Epithelial cell of esophagus (primary cell): ENCODE results near the gene TFCP2L1.

Experiments
- DNase-seq: peaks from one replicate; pipeline ENCODE4 v3.0.0; 2010; ENCODE audit warnings: low read depth
- H3K4me3 ChIP-seq: 2 replicates; pipeline ENCODE4 v1.5.1; 2011; ENCODE audit warnings: mild to moderate bottlenecking, low read length, control low read depth
- TF ChIP-seq, protein P1 (sequence below): IDR thresholded peaks from 2 replicates; pipeline ENCODE4 v1.5.1; 2011; ENCODE audit warnings: low read depth, mild to moderate bottlenecking, low read length, control low read depth, inconsistent platforms; ENCODE audit not compliant: insufficient read depth; ENCODE audit errors: missing control alignments

TFCP2L1 gene

DNA sequence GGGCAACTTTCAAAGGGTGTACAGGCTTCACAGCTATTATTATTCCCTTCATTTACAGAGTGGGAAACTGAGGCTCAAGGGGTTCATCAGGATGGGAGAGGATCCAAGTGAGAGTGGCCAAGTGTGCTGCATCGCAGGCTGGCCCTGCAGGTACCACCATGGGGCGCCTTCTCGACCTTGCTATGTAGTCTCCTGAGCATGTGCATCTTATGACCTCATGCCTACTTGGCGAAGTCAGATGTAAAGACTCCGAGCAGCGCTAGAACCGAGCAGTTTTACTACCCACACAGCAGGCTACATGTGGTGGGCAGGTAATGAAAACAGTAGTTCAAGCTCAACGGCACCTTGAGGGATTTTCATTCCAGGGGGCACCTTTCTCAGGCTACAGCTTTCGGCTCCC lies 42.0 kb downstream of the TFCP2L1 start:
- no peak for DNase-seq
- no peak overlapping the region for H3K4me3 ChIP-seq
- TF ChIP-seq, protein P1, sequence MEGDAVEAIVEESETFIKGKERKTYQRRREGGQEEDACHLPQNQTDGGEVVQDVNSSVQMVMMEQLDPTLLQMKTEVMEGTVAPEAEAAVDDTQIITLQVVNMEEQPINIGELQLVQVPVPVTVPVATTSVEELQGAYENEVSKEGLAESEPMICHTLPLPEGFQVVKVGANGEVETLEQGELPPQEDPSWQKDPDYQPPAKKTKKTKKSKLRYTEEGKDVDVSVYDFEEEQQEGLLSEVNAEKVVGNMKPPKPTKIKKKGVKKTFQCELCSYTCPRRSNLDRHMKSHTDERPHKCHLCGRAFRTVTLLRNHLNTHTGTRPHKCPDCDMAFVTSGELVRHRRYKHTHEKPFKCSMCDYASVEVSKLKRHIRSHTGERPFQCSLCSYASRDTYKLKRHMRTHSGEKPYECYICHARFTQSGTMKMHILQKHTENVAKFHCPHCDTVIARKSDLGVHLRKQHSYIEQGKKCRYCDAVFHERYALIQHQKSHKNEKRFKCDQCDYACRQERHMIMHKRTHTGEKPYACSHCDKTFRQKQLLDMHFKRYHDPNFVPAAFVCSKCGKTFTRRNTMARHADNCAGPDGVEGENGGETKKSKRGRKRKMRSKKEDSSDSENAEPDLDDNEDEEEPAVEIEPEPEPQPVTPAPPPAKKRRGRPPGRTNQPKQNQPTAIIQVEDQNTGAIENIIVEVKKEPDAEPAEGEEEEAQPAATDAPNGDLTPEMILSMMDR, result no peak

DNA sequence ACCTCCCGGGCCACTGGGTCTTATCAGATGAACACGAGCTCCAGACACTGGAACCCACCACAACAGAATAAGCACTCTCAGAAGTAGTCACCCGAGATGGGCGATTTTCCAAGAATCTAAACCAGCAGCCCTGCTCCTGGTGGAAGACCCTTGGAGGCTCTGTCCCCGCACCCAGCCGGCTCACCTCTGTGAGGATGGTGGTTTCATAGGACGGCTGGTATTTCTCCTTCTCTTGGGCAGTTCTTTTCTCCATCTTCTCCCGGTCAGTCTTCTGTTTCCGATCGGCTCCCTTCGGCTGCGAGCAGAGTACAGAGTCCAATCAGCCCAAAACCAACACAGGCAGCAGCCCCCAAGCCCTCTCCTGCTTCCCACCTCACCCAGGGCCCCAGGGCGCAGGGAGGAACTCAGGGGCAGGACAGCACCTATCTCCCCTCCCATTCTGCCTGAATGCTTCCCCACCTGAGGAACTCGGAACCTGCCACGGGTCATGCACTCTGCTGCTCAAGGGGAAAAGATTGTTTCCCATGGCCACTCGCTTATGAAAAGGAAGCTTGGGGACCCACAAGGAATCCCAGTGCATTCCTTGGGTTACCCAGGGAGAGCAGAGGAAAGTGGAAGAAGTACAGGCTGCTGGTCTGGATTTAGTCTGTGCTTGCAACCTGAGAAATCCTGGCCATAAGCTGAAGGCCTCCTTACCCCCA lies 42.7 kb downstream of the TFCP2L1 start:
- TF ChIP-seq, protein P1, result no peak
- DNase-seq, result no peak

DNA sequence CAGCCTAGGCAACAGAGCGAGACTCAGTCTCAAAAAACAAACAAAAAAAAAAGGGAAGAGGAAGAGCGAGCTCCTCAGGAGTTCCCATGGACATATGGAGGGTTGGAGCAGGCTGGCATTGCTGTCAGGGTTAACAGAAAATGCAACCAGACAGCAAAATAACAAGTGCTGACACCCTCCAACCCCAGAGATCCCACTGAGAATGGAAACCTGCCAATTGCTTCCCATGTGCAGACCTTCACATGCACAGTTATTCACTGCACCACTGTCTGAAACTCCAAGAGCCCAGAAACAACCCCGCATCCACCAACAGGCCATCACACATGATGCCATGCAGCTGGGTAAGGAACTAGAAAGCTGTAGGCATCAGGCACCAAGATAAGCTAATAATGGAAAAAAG lies 43.5 kb downstream of the TFCP2L1 start:
- TF ChIP-seq, protein P1, result no peak
- no peak overlapping the region for H3K4me3 ChIP-seq
- DNase-seq, result no peak

More for the DNA sequence above, 42.7 kb downstream of the TFCP2L1 start:
- H3K4me3 ChIP-seq, result no peak overlapping the region

DNA sequence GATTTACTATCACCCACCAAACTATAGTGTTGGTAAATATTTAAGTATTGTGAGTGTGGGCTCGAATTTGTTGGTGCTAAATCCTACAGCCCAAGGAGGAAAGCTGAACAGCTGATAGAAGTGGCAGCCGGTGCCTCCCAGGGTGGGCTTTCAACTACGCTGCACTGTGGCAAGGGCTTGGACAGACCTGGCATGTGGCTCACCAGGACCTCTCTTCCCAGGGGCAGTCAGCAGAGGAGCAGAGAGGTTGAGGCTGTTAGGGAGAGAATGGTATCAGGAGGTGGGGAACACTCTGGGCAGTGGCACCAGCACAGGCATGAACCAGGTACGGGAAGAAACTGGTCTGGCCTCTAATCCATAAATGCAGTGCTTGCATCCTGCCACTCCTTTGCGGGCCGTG lies 44.6 kb downstream of the TFCP2L1 start:
- H3K4me3 ChIP-seq, result no peak overlapping the region
- TF ChIP-seq, protein P1, result no peak
- DNase-seq, result no peak

DNA sequence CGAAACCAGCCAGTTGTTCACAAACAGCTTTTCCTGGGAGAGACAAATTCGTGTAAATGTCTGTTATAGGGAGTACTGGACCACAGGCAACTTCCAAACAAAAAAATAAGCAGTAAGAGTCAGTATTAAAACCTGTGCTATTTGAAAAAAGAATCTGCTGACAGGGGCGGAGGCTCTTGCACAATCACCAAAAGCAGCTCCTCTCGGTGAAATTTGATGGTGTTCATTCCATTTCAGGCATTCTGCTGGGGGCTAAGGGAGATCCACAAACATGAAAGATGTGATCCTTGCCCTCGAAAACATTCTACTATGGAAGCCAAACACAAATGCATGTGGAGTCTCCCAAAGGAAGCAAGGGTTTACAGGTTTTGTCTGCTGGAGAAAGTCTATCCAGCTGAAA lies 45.0 kb downstream of the TFCP2L1 start:
- DNase-seq, result no peak
- no peak overlapping the region for H3K4me3 ChIP-seq
- TF ChIP-seq, protein P1, result no peak

DNA sequence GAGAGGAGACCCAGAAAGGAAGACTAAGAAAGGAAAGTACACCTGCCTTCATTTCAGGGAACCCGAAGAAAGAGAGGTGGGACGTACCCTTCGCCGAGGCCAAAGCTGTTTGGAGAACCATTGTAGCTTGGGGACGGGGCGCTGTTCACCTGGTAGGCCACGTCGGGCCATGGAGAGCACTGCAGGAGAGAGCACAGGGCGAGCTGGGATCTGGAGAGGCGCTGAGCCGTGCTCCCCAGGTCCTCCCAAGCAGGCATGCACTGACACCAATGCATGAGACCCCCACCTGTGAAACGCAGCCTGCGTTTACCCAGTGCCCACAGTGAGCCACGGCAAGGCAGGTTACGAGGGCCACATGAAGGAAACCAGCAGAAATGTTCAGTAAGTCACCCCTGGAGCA lies 45.5 kb downstream of the TFCP2L1 start:
- TF ChIP-seq, protein P1, result no peak
- no peak overlapping the region for H3K4me3 ChIP-seq
- no peak for DNase-seq

DNA sequence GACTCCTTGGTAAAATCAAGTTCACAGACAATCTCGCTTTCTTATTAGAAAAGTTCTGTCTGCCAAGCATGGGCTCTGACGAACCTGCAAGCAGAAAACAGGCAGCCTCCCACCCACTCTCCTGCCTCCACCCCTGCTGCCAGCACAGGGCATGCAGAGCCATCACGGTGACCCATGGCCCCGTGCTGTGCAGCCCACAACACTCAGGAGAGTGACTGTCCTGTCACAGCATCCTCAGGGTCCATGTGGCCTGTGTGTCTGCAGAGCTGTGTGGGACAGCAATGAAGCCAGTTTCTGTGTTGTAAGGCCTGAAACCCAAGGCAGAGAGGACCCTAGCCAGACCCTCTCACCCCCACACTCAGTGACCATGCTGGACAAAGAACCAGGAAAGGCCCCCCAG lies 46.2 kb downstream of the TFCP2L1 start:
- H3K4me3 ChIP-seq, result no peak overlapping the region
- DNase-seq, result no peak
- TF ChIP-seq, protein P1, result no peak
